Measurements from ENCODE around the gene ATG7. TPM values are rescaled to one million over a fixed set of nuclear protein-coding genes. Genes with fewer than 3 reads are reported as not detected.

ATG7 gene
- total RNA-seq, 1 donor from 2014 or later, result 55.0 TPM

- peaks cover 6% of the 10 kb centered on the region for H3K4me1 ChIP-seq
- TF ChIP-seq POLR2A (IDR thresholded peaks at IDR 0.05) (no peak), CTCF (IDR thresholded peaks at IDR 0.05) (no peak), POLR2AphosphoS5 (IDR thresholded peaks at IDR 0.05; ENCODE audit: insufficient read depth in 1 of 2, low read depth in 1 of 2) (no peak)
- peaks cover 0 to 4% of the 10 kb centered on the region in 2 donors for H3K36me3 ChIP-seq
- H3K27ac ChIP-seq, result no peak overlapping the region
- H3K27me3 ChIP-seq, result no peaks in the 10 kb centered on the region
- intact Hi-C loops (cut with DNase I), result loop anchor here (10.0 kb wide), 1 partner anchor 429 kb away; no protein-coding TSS in a partner anchor
- no peak for DNase-seq (ENCODE audit: extremely low spot score in 2 of 2)
- H3K9me3 ChIP-seq, result no peaks in the 10 kb centered on the region
- no peak overlapping the region for H3K4me3 ChIP-seq
Measured at GRCh38 chr3:11375333-11376088, 103.3 kb downstream of the ATG7 start.

DNA sequence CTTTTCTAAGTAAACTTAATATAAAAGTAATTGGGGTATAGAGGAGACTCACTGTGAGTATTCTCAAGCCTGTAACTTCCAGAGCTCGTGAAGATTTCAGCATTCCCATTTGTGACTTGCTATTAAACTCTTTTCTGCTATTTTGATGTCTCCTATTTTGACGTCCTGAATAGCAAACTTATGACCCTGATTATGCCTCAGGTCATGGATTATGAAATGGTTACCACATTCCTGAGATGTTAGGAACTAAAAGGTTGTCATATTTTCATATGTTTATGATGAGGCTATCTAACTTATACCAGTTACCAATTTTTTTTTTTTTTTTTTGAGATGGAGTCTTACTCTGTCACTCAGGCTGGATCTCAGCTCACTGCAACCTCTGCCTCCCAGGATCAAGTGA, 105.5 kb downstream of the ATG7 start:
- Histone ChIP-seq H3K9me3 (no peaks in the 10 kb centered on the region), H3K27me3 (no peaks in the 10 kb centered on the region), H3K4me1 (no peaks in the 10 kb centered on the region), H3K27ac (no peak overlapping the region), H3K4me3 (no peak overlapping the region), H3K36me3 (peaks cover 0 to 4% of the 10 kb centered on the region in 2 donors)
- no peak for DNase-seq (ENCODE audit: extremely low spot score in 2 of 2)
- intact Hi-C loops (cut with DNase I), result loop anchor here (10.0 kb wide), 1 partner anchor 427 kb away; no protein-coding TSS in a partner anchor
- TF ChIP-seq POLR2A (IDR thresholded peaks at IDR 0.05) (no peak), POLR2AphosphoS5 (IDR thresholded peaks at IDR 0.05; ENCODE audit: insufficient read depth in 1 of 2, low read depth in 1 of 2) (no peak), CTCF (IDR thresholded peaks at IDR 0.05) (no peak)

GRCh38 chr3:11379238-11379823, 107.1 kb downstream of the ATG7 start:
- intact Hi-C loops (cut with DNase I), result loop anchor here (10.0 kb wide), 1 partner anchor 425 kb away; no protein-coding TSS in a partner anchor
- Histone ChIP-seq H3K4me3 (peak overlapping the region in 1 of 2 donors; percentile 4), H3K4me1 (no peaks in the 10 kb centered on the region), H3K36me3 (no peaks in the 10 kb centered on the region), H3K27ac (no peak overlapping the region), H3K9me3 (no peaks in the 10 kb centered on the region), H3K27me3 (no peaks in the 10 kb centered on the region)
- no peak for TF ChIP-seq POLR2AphosphoS5 (IDR thresholded peaks at IDR 0.05; ENCODE audit: insufficient read depth in 1 of 2, low read depth in 1 of 2)
- TF ChIP-seq CTCF (IDR thresholded peaks at IDR 0.05), result peak; percentile 54 to 72 (median 65)
- no peak for TF ChIP-seq POLR2A (IDR thresholded peaks at IDR 0.05)
- DNase-seq (ENCODE audit: extremely low spot score in 2 of 2), result no peak

DNA sequence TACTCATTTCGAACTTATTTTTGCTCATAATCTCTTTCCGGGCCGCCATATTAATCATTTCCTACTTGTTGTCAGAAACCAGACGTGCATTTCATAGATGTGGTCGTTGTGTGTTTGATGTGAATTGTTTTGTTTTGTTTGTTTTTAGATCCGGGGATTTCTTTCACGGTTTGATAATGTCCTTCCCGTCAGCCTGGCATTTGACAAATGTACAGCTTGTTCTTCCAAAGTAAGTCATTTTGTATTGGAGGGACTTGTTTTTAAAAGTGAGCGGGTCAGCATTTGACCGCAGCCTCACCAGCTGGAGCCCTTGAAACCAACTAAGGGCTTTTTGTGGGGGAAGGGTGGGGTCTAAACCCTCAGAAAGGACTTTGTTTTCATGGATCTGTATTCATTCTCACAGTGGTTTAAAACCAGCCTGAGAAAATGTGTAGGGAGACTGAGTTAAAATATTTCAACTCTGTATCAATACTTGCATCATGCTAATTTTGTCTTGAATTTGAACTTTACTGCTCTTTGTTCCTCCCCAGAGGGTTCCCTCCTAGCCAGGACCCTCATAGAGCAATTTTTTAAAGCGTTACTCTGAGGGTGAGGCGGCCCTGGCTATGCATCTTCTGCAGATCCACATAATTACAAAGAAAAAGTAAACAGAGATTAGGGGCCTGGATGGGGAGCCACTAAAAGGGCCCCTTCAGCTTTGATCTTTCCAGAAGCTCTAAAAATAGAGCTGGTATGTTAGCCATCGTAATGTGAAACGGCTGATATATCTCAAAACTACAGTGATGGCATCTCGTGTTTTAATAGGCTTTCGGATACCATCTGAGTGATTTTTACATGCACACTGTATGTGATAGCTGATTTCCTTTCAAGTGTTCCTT, 107.9 kb downstream of the ATG7 start:
- H3K4me3 ChIP-seq, result peak overlapping the region in 1 of 2 donors; percentile 4
- no peaks in the 10 kb centered on the region for H3K9me3 ChIP-seq
- H3K4me1 ChIP-seq, result no peaks in the 10 kb centered on the region
- no peak for TF ChIP-seq POLR2AphosphoS5 (IDR thresholded peaks at IDR 0.05; ENCODE audit: insufficient read depth in 1 of 2, low read depth in 1 of 2)
- no peak for TF ChIP-seq POLR2A (IDR thresholded peaks at IDR 0.05)
- no peak for TF ChIP-seq CTCF (IDR thresholded peaks at IDR 0.05)
- no peaks in the 10 kb centered on the region for H3K36me3 ChIP-seq
- intact Hi-C loops (cut with DNase I), result loop anchor here (2.0 to 10.0 kb wide), 2 partner anchors 271 to 425 kb away; no protein-coding TSS in a partner anchor
- H3K27me3 ChIP-seq, result no peaks in the 10 kb centered on the region
- no peak for DNase-seq (ENCODE audit: extremely low spot score in 2 of 2)
- no peak overlapping the region for H3K27ac ChIP-seq

Data from vagina (tissue), 2 donors.